ENCODE measurements around the gene HERPUD2.
"Not testable (repeated sequence)": the region's sequence is repeated elsewhere in the genome, so short reads cannot be mapped to it uniquely, and the experiment has no call there.

HERPUD2 gene

DNA sequence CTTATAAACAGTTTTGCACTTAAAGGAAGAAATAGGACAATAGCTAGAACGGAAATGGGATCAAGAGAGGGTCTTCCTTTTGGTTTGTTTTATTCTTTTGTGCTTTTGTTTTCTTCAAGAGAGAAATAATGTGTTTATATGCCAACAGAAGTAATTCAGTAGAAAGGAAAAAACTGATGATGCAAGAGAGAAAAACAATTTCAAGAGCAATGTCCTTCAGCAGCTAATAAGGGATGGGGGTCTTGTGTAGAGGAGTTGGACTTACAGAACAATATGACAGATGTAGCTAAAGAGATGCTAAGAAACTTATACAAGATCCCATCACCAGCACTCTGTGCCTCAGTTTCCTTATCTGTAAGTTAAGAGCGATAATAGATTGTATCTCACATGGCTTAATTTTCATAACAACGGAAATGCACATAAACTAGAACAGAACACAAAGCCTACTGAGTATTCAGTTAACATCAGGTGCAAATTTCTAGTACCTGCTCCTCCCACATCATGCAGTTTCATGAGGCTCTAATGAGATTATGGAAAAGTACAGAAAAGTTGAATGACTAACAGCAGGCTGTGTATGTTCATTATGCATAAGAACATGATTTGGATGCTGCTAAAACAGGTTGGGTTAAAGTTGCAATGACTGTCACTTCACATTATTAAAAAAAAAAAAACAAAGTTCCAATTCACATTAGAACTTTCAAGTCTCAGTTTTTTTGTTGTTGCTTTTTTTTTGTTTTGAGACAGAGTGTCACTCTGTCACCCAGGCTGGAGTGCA lies 17.2 kb downstream of the HERPUD2 start:
- DNase-seq: no peak

DNA sequence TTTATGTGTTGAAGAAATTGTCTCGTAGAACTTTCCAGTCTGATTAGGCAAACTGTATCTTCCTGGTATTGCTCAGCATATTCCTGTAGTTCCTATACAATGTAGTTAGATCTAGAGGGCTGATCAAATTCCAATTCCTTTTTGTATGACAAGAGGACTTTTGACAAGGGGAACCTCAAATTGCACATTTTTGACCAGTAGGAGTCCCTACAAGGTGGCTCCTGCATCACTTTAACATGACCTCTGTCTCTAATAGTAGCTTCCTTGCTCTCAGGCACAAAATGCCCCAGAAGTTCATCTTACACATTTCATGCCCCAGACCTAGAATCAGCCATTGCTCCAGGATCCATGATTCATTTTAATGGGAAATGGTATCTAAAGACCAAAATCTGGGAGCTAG lies 18.7 kb downstream of the HERPUD2 start:
- DNase-seq: no peak

GRCh38 chr7:35670856-35671569 lies 23.9 kb downstream of the HERPUD2 start:
- DNase-seq: no peak

DNA sequence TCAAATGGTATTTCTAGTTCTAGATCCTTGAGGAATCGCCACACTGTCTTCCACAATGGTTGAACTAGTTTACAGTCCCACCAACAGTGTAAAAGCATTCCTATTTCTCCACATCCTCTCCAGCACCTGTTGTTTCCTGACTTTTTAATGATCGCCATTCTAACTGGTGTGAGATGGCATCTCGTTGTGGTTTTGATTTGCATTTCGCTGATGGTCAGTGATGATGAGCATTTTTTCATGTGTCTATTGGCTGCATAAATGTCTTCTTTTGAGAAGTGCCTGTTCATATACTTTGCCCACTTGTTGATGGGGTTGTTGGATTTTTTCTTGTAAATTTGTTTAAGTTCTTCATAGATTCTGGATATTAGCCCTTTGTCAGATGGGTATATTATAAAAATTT lies 34.5 kb downstream of the HERPUD2 start:
- not testable (repeated sequence) for DNase-seq

GRCh38 chr7:35658606-35659201 lies 36.2 kb downstream of the HERPUD2 start:
- DNase-seq: no peak

DNA sequence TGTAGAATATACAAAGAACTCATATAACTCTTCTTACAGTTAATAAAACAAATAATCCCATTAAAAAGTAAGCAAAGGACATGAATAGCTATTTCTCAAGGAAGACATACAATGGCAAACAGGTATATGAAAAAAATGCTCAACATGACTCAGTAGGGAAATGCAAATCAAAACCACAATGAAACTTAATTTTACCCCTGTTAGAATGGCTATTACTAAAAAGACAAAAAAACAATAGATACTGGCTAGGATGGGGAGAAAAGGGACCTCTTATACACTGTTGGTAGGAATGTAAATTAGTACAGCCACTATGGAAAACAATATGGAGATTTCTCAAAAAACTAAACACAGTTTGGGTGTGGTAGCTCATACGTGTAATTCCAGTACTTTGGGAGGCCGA lies 37.8 kb downstream of the HERPUD2 start:
- DNase-seq: no peak

- DNase-seq: peak in 1 of 14 donors; percentile 19
Measured at GRCh38 chr7:35654558-35654957, 40.4 kb downstream of the HERPUD2 start.

DNA sequence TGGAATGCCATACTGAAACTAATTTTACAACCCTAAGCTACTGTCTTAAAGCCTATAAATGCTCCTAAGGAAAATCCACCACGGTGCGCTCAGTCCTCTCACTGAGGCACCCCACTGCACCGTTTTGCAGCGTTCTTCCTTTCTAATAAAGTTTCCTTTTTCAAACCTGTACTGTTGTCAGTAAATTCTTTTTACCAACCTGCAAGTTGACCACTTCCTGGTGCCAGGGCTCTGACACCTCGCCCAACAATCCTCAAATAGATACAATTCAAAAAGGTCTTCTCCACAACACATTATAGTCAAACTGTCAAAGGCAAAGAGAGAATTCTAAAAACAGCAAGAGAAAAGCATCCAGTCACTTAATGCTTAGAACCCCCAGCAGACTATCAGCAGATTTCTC lies 42.8 kb downstream of the HERPUD2 start:
- DNase-seq: no peak

- DNase-seq: no peak
Measured at GRCh38 chr7:35650751-35651150, 44.2 kb downstream of the HERPUD2 start.

DNA sequence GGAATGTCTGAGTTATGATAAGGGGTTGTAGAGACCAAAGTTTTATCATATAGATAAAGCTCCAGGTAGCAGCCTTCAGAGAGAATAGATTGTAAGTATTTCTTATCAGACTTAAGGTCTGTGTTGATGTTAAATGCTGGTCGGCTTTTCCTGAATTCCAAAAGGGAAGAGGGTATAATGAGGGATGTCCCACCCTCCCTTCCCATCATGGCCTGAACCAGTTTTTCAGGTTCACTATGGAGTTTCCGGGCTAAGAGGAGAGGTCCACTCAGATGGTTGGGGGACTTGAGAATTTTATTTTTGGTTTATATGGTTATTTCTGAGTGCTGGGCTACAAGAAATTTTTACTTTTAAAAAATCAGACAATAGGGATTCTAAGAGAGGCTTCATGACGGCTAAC lies 45.2 kb downstream of the HERPUD2 start:
- no peak for DNase-seq

DNA sequence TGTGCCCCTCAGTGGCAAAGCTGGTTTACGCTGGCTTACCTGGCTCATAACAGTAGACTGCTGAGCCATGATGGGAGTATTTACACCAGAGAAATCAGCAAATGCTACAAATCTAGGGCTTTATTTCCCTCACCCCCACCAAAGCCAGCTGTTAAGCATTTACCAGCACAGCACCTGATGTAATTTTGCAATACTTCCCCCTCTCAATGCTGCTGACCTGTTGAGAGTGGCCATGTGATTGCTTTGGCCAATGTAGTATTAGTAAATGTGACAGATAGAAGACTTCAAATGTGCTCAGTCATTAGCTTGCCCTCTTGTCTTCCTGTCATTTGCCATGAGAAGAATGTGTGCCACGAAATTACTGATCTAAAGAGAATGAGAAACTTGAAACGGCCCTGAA lies 46.6 kb downstream of the HERPUD2 start:
- DNase-seq: no peak

DNA sequence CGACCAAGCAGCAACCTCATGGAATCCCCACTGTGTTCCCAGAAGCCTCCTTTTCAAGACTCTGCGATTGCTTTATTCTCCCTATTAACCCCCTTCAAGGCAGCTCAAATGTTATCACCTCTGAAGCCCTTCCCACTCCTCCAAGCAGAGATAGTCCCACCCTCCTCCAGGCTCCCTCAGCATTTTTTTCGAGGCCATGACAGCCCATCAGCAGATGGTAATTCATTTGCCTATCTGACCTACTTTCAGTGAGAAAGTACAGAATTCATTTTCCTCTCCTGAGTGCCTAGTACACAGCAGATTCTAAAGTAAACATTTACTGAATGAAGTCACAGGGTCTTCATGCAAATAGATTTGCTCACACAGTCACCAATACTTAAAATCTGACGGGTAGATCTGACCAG lies 47.8 kb downstream of the HERPUD2 start:
- DNase-seq: peak in 2 of 14 donors; percentile 6 to 54

DNA sequence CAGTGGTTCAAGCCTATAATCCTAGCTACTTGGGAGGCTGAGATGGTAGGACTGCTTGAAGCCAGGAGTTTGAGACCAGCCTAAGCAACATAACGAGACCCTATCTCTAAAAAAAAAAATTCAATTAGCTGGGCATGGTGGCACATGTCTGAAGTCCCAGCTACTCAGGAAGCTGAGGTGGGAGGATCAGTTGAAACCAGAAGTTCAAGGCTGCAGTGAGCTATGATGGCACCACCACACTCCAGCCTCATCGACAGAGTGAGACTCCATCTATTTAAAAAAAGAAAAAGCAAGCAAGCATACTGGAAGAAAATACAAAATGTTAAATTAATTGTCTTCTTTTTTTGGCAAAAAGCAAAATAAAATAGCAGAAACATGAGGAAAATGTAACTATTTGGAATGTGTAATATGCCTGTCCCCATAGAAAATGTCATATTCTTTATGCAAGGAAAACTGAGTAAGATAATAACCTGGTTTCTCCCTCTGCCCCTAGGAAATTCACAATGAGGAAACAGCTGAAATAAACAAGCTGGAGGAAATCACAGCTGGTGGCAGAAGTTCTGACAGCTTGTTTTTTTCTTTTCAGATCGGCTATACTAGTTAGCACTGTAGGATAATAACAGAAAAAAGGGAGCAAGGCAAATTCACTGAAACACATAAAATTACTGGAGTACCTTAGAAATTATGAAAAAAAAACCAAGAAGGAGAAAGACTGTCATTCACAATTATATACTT lies 48.5 kb downstream of the HERPUD2 start:
- DNase-seq: no peak

DNA sequence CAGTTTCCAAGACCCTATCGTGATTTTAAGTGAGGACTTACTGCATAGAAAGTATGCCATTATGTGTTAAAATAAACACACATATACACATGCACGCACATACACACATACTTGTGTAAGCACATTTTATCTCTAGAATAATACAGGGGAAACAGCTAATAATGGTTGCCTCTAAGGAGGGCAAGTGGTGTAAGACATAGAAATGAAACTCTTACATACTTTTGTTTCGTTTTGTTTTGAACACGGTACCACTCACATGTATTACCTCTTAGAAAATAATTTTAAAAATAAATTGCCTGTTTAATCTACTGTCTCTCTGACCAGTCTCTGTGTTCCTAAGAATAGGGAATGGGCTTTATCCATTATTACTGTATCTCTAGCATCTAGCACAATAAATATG lies 49.2 kb downstream of the HERPUD2 start:
- no peak for DNase-seq

- no peak for DNase-seq
Measured at GRCh38 chr7:35630024-35630972, 64.6 kb downstream of the HERPUD2 start.

GRCh38 chr7:35624299-35625186 lies 70.4 kb downstream of the HERPUD2 start:
- DNase-seq: peak in 6 of 14 donors; percentile 4 to 18 (median 12)

DNA sequence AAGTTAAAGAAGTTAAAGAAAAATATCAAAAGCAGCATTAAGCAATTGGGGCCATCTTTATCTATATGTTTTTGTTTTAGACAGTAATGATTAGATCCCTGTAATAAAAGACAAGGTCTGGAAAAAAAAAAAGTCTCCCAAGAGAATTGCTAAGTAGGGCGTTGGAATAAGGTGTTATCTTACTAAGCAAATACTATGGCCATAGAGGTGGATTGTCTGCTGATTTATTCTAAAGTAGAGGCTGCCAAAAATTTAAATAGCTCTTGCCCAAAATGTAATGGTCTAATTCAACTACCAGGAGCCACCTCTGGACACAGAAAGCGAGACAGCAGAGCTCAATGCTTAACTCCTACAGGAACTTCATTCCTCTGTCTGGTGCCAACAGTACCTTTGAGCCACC lies 71.6 kb downstream of the HERPUD2 start:
- DNase-seq: no peak

DNA sequence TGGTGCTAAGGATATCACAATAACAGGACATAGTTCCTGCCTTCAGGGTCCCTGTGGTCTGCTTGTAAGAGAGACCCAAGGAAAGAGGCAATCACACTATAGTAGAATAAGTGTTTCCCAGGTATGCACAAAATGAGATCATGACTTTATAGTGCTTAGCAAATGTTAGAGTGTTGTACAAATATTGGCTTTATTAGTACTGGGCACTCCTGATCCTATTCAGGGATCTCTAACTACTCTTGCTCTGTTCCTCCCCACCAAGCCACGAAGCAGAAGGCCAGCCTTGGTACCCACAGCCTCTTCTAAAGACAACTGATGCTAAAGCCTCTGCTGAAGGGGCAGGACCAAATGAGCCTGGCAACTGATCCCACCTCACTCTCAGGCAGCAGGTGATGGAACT lies 75.1 kb downstream of the HERPUD2 start:
- DNase-seq: no peak

DNA sequence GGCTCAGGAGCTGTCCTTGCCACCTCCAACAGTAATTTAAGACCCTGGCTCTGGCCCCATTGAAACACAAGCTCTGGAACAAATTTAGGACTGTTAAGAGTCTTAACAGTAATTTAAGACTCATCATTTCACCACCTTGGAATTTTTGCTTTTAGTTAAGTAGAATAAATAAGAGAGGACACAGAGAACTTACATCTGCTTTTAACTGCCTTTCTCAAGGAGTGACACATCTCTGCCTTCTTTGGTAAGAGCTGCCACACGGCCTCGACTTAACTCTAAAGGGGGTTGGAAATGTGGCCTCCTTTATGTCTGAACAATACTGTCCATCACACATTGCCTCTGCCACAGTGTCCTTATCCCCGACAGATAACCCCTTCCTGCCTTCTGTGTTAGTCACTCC lies 77.9 kb downstream of the HERPUD2 start:
- DNase-seq: no peak

DNA sequence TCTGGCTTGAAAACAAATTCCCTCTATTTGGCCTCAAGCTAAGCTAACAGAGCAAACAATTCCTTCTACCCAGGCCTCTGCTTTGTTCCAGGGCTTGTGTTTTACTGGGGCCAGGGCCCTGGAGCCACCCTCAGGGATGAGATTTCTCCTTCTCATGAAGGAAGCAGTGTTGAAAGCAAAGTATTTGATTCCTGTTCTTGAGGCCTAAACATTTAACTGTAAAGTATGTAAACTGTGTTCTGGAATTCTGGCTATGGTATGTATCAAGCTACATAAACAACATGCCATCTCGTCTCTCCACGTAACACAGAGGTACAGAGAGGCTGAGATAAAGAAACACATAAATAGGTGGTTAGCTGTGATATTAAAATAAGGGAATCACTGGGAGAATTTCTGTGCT lies 81.8 kb downstream of the HERPUD2 start:
- no peak for DNase-seq

- DNase-seq: no peak
Measured at GRCh38 chr7:35605760-35606159, 89.2 kb downstream of the HERPUD2 start.

Data from C1 segment of cervical spinal cord (tissue), 14 donors.